Hepatic stellate cell (primary cell): ENCODE data around the gene OR9Q1.
"Not testable (repeated sequence)": the region's sequence is repeated elsewhere in the genome, so short reads cannot be mapped to it uniquely, and the experiment has no call there.

Experiments used
- DNase-seq: peaks from one replicate; pipeline ENCODE4 v3.0.0; 2011; ENCODE audit warnings: low spot score

The OR9Q1 gene

DNA sequence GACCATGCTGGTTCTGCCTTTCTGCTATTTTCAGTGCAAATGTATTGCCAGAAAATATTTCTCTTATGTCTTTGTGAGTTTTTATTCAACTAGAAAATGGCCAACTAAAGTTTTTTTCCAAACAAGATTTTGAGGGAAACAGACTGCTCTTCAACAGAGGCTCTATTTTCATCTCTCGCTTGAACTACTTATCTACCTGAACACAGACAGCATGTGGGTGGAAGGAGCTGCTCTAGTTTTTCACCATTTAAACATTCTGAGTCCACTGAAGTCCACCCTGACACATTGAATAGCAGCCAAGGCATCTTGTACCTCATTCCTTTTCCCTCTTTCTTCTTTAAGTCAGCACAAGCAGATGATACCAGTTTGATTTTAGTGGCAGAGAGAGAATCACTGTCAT lies 111.5 kb downstream of the OR9Q1 start:
- no peak for DNase-seq

DNA sequence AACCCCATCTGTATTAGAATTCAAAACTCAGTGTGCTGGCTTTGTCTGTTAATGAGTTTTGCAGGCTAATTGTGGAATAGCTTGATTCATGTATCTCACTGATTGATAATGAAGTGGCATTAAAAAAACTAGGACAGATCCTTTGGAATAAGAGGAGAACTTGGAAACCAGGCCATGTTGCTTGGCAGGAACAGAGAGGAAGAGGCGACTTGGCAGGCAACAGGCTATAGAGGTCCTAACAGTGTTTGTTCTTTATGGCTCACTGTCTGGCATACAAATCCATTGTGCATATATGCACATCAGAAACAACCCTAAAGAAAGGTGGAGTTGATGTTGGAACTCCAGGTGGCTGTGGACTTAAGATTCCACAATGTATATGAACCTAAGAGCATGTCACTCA lies 119.1 kb downstream of the OR9Q1 start:
- DNase-seq = no peak

DNA sequence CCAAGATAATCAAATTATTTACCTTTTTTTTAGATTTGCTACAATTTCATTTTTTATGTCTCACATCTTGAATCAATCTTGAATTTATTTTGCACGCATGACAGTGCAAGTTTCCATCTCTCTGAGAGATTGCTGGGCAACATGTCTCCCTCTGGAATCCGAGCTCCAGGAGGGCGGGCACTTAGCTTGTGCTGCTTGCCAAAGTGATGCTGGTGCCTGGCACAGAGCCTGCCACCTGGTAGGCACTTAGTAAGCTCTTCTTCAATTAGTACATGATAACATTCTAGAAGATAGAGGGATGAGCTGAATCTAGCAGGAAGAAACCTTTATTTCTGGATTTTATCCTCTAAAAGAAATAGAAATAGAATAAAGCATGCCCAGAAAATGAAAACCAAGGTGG lies 129.1 kb downstream of the OR9Q1 start:
- no peak for DNase-seq

DNA sequence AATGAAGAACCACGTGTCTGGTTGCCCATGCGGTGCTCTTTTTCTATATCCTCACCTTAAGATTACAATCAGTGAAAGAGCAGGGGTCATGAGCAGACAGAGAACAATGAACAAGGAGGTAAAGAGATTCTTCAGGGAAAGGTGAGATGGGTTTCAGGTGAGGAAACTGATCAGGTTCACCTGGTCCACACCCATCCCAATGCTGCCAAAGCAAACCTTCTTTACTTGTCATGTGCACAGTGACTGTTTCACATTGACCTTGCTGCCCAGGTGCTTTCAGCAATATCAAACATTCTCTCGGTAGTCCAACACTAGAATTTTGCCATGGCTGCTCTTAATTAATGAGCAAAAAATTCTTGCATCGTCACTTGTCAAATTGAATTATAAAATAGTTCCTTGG lies 140.7 kb downstream of the OR9Q1 start:
- no peak for DNase-seq

- DNase-seq = no peak
Observed at GRCh38 chr11:58164990-58165389, 141.3 kb downstream of the OR9Q1 start.

DNA sequence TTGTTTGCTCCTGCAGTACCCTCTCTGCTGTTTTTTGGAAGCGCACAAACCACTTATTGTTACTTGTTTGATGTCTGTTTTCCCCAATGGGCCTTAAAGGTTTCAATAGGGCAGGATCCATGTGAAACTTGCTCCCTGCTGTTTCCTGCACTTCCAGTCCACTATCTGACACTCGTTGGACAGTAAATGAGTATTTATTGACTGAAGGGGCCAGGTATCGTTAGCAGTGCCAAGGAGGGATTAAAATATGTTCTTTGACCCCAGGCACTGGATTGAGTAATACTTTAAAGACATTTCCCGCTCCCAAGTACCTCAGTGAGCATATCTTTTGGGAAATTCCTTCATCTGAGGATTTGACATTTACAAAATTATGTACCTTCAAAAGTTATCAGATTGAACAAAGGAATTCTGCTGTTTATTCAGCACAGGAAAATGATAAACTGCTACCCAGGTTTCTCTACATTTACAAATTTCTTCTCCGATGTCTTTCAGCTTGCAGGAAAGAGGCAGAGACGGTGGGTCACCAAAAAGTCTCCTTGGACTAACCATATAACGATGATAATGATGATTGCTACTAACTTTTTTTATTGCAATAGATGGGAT lies 141.9 kb downstream of the OR9Q1 start:
- DNase-seq = no peak

DNA sequence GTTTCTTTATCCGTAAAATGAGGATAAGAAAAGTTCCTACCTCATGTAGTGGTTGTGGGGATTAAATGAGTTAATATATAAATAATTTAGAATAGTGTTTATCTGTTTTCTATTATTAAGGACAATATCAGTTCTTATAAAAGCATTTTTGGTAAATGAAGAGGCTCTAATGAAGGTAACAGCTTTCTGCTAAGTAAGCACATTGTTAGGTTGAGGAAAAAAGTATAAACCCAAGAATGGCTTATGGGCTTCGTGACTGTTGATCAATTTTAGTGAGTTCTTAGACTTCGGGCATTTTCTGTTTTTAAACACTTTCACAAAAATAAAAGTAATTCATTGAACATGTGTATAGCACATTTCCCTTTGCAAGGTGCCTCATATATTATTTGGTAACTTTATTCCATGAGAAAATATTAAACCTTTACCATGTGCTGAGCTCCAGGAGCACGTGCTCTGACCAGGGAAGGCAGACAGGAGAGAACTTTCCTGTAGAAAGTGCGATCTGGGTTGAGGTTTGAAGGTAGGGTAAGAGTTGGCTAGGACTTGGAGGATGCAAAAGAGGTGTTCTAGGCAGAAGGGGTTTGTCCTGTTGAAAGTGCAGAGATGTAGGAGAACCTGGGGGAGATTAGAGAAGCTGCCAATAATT lies 153.9 kb downstream of the OR9Q1 start:
- DNase-seq = no peak

- DNase-seq = no peak
Observed at GRCh38 chr11:58178444-58178843, 154.8 kb downstream of the OR9Q1 start.

- no peak for DNase-seq
Observed at GRCh38 chr11:58179648-58180047, 156.0 kb downstream of the OR9Q1 start.

DNA sequence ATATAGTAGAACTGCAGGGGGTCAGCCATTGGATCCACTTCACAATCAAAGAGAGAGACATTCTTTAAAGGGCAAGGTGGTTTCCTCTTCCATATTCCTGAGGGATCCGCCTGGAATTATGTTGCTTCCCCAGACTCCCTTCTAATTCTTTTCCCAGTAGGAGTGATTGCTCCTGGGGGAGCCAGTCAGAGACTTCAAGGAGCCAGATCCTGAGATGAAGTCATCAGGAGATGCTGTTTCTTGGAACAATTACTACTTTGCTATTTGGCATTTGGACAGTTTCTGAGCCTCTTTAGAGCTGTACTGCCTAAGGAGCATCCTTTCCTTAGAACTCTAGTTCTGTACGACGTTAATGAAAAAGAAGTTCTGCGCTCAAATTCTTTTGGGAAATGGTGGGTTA lies 163.3 kb downstream of the OR9Q1 start:
- DNase-seq = no peak

DNA sequence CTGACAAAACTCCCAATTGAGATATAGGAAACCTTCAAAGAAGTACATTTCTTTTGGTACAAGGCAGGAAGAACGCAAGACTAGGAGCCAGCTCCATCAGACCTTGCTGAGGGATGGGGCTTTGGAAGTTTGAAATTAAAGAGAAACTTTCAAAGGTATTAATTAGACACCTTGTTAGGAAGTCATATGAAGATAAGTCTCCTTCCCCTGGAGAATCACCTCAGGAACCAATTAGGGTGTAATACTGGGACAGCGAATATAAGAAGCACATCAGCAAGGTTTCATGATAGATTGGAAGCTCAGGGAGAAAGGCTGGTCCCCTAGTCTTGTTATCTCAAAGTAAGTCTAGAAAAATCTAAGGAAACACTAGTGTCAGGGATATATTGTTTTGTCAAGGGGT lies 165.1 kb downstream of the OR9Q1 start, which contains the start of gene OR9Q2:
Gene OR9Q2 (plus strand): TSS at position 301 of the 400 bp plus-strand sequence. CDS start 1,421 bp downstream, outside the sequence.
- DNase-seq = no peak

DNA sequence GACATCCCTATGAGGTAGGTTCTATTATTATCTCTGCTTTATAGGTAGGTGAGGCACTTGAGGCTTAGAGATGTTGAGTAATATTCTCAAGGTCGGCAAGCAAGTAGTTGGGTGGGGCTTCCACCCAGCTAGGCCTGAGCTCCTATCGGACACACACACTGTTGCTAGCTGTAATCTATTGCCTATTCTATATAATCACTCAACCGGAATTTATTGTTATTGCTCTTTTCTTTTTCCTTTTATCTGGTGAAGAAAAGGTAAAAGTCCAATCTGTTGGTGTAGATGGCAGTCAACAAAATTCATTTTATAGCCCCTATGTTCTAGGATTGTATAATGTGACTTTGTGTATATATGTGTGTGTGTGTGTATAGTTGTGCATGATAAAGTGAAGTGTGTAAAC lies 168.5 kb downstream of the OR9Q1 start:
- DNase-seq = no peak

GRCh38 chr11:58193391-58193790 lies 169.7 kb downstream of the OR9Q1 start:
- no peak for DNase-seq

GRCh38 chr11:58195939-58196338 lies 172.3 kb downstream of the OR9Q1 start:
- DNase-seq = no peak

DNA sequence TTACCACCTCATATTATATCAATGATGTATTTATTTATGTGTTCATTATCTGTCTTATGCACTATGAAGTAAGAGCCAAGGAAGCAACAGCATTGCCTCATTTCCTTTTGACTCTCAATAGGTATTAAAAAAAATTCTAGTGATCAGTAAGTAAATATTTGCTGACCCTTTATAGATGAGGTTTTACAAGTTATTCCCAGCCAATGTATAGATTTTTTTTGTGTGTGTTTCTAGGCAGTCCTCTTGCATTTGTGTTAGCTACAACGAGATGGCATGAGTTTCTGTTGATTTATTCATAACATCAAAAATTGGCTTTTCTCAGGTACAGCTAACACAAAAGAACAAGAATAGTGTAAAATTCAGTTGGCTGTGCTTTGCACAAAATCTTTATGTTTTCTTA lies 175.6 kb downstream of the OR9Q1 start:
- DNase-seq = no peak

- DNase-seq = no peak
Observed at GRCh38 chr11:58204042-58204441, 180.4 kb downstream of the OR9Q1 start, which contains the start of gene OR1S2. Gene OR1S2, minus strand, starts transcription at chr11:58204142. Its CDS starts 0 bp downstream, at chr11:58204142.

DNA sequence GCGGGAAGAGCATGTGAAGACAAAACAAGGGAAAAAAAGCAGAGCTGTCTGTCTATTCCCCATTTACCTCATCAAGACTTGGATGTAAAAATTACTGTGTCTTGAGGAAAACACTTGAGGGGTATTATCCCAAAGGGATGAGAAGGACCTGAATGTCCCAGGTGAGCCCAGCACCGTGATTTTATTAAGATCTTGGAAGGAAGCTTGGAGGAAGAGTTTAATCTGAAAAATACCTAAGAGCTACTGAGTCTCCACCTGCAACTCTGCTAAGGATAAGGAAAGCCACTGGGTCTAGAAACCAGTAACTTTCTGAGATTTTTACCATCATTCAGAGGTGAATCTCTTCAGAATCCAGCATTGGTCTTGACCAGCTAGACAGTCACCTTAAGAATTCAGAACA lies 188.7 kb downstream of the OR9Q1 start, which contains the start of gene OR1S1:
Gene OR1S1 (plus strand): TSS at position 301 of the 400 bp plus-strand sequence.
- DNase-seq = not testable (repeated sequence)

GRCh38 chr11:58216476-58216875 lies 192.8 kb downstream of the OR9Q1 start:
- no peak for DNase-seq

- DNase-seq = no peak
Observed at GRCh38 chr11:58222721-58223120, 199.0 kb downstream of the OR9Q1 start.

GRCh38 chr11:58227956-58228615 lies 204.4 kb downstream of the OR9Q1 start:
- no peak for DNase-seq
